Ishikawa (cell line): ENCODE data around the gene BAZ2B.

Experiments
- CEBPB ChIP-seq: IDR thresholded peaks from 2 replicates; pipeline ENCODE4 v1.6.1; 2012
- NFIC ChIP-seq: IDR thresholded peaks from 2 replicates; pipeline ENCODE4 v1.6.1; 2012
- RAD21 ChIP-seq: IDR thresholded peaks from 2 replicates; pipeline ENCODE4 v1.6.1; 2012; ENCODE audit warnings: low read depth
- TCF12 ChIP-seq: IDR thresholded peaks from 2 replicates; pipeline ENCODE4 v1.6.1; 2012; ENCODE audit warnings: low read depth
- TEAD4 ChIP-seq: IDR thresholded peaks from 2 replicates; pipeline ENCODE4 v1.6.1; 2012

GRCh38 chr2:159292157-159292556, 324.2 kb downstream of the BAZ2B start:
- TF ChIP-seq TCF12, result no peak
- no peak for TF ChIP-seq CEBPB
- TF ChIP-seq TEAD4, result no peak
- TF ChIP-seq RAD21, result no peak
- TF ChIP-seq NFIC, result no peak
